ENCODE measurements around the gene RBM4B. TPM values are rescaled to one million over a fixed set of nuclear protein-coding genes. Genes with fewer than 3 reads are reported as not detected.

The RBM4B gene
- total and polyA plus RNA-seq, 4 donors = 9.4 to 33.9 (median 11.1) TPM

DNA sequence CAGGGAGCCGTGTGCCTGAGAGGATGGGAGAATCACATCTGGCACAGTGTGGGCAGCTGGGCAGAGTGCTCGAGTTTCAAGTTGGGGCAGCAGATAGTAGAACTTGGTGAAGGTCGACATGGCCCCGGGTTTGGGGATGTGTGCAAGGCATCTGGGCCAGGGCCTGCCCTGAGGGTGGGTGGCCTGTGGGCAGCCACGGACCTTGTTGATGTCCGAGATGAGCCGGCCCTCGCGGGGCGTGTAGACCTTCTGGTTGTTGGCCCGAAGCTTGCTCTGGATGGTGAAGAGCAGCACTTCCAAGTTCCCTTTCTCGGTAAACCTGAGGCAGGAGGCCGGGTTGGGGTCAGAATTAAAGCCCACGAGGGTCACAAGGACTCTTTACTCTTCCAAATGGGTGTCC lies 31.0 kb upstream of the RBM4B start:
- ATAC-seq (ENCODE audit: insufficient read depth, low FRiP score) (no peak), DNase-seq (no peak)
- H3K36me3 ChIP-seq (ENCODE audit: control insufficient read depth in 4 of 4, insufficient read depth in 4 of 4, low read length in 4 of 4) = no peaks in the 10 kb centered on the region
- no peaks in the 10 kb centered on the region for H3K9me3 ChIP-seq (ENCODE audit: control insufficient read depth in 4 of 4, insufficient read depth in 3 of 4, low read length in 3 of 4)
- no peak overlapping the region for H3K4me3 ChIP-seq
- WGBS, 2 donors = 94 to 95% methylated on average over 14 of the region's 14 CpGs
- H3K9ac ChIP-seq (ENCODE audit: insufficient read depth in 1 of 2, low read length in 2 of 2) = no peak overlapping the region
- H3K27ac ChIP-seq (ENCODE audit: low read depth in 1 of 2, low read length in 1 of 2) = no peak overlapping the region
- H3K27me3 ChIP-seq (ENCODE audit: control insufficient read depth in 3 of 3, insufficient read depth in 3 of 3, low read length in 2 of 3) = no peaks in the 10 kb centered on the region
- TF ChIP-seq CTCF (IDR thresholded peaks at IDR 0.05; ENCODE audit: control extremely low read depth, extremely low read depth) = no peak
- no peaks in the 10 kb centered on the region for H3K4me1 ChIP-seq (ENCODE audit: control insufficient read depth in 5 of 5, insufficient read depth in 5 of 5, low read length in 5 of 5)

DNA sequence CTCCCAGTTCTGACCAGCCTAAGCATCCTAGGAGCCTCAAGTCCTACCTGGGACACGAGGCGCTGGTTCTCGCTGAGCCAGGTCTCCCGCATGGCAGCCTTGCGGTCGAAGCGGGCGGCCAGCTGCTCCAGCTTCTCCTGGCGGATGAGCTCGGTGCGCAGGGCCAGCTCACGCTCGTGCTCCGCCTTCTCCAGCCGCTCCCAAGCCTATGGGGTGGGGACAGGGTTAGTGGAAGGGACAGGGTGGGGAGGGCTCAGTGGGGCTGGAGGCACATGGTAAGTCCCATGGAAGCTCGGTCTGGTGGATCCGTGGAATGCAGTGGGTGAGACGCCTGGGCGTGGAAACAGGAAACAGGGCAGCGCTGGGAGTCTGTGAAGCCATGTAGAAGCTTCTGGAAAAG lies 30.4 kb upstream of the RBM4B start:
- no peak overlapping the region for H3K9ac ChIP-seq (ENCODE audit: insufficient read depth in 1 of 2, low read length in 2 of 2)
- DNase-seq = no peak

GRCh38 chr11:66707486-66707885 lies 29.8 kb upstream of the RBM4B start:
- Histone ChIP-seq H3K9ac (ENCODE audit: insufficient read depth in 1 of 2, low read length in 2 of 2) (no peak overlapping the region), H3K27me3 (ENCODE audit: control insufficient read depth in 3 of 3, insufficient read depth in 3 of 3, low read length in 2 of 3) (no peaks in the 10 kb centered on the region), H3K4me1 (ENCODE audit: control insufficient read depth in 5 of 5, insufficient read depth in 5 of 5, low read length in 5 of 5) (no peaks in the 10 kb centered on the region), H3K27ac (ENCODE audit: low read depth in 1 of 2, low read length in 1 of 2) (no peak overlapping the region), H3K36me3 (ENCODE audit: control insufficient read depth in 4 of 4, insufficient read depth in 4 of 4, low read length in 4 of 4) (no peaks in the 10 kb centered on the region), H3K4me3 (no peak overlapping the region), H3K9me3 (ENCODE audit: control insufficient read depth in 4 of 4, insufficient read depth in 3 of 4, low read length in 3 of 4) (no peaks in the 10 kb centered on the region)
- 96 to 98% methylated on average over 25 to 26 of the region's 26 CpGs for WGBS, 2 donors
- DNase-seq (no peak), ATAC-seq (ENCODE audit: insufficient read depth, low FRiP score) (no peak)
- no peak for TF ChIP-seq CTCF (IDR thresholded peaks at IDR 0.05; ENCODE audit: control extremely low read depth, extremely low read depth)

More for the DNA sequence above, 30.4 kb upstream of the RBM4B start:
- Histone ChIP-seq H3K4me3 (no peak overlapping the region), H3K27me3 (ENCODE audit: control insufficient read depth in 3 of 3, insufficient read depth in 3 of 3, low read length in 2 of 3) (no peaks in the 10 kb centered on the region), H3K4me1 (ENCODE audit: control insufficient read depth in 5 of 5, insufficient read depth in 5 of 5, low read length in 5 of 5) (no peaks in the 10 kb centered on the region), H3K9me3 (ENCODE audit: control insufficient read depth in 4 of 4, insufficient read depth in 3 of 4, low read length in 3 of 4) (no peaks in the 10 kb centered on the region), H3K27ac (ENCODE audit: low read depth in 1 of 2, low read length in 1 of 2) (no peak overlapping the region), H3K36me3 (ENCODE audit: control insufficient read depth in 4 of 4, insufficient read depth in 4 of 4, low read length in 4 of 4) (no peaks in the 10 kb centered on the region)
- no peak for ATAC-seq (ENCODE audit: insufficient read depth, low FRiP score)
- WGBS, 2 donors = 91 to 92% methylated on average over 20 of the region's 20 CpGs
- TF ChIP-seq CTCF (IDR thresholded peaks at IDR 0.05; ENCODE audit: control extremely low read depth, extremely low read depth) = no peak

DNA sequence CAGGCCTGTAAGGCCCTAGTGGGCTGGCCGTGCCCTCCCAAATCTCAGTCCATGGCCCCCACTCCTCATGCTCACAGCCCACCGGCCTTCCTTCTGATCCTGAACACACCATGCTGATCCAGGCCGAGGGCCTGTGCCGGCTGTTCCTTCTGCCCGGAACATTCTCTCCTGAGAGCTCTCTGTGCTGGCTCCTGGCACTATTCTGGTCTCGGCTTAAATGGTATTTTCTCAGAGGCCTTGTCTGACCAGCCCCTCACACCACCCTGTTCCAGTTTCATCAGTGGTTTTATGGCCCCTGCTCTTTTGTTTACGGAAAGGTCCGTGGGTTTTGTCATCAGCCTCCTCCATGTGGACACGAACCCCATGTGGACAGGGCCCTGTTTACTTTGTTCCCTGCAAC lies 29.3 kb upstream of the RBM4B start:
- Histone ChIP-seq H3K27me3 (ENCODE audit: control insufficient read depth in 3 of 3, insufficient read depth in 3 of 3, low read length in 2 of 3) (no peaks in the 10 kb centered on the region), H3K9me3 (ENCODE audit: control insufficient read depth in 4 of 4, insufficient read depth in 3 of 4, low read length in 3 of 4) (no peaks in the 10 kb centered on the region), H3K9ac (ENCODE audit: insufficient read depth in 1 of 2, low read length in 2 of 2) (no peak overlapping the region), H3K4me3 (no peak overlapping the region), H3K36me3 (ENCODE audit: control insufficient read depth in 4 of 4, insufficient read depth in 4 of 4, low read length in 4 of 4) (no peaks in the 10 kb centered on the region), H3K4me1 (ENCODE audit: control insufficient read depth in 5 of 5, insufficient read depth in 5 of 5, low read length in 5 of 5) (no peaks in the 10 kb centered on the region), H3K27ac (ENCODE audit: low read depth in 1 of 2, low read length in 1 of 2) (no peak overlapping the region)
- 94% methylated on average over 9 of the region's 9 CpGs for WGBS, 2 donors
- no peak for TF ChIP-seq CTCF (IDR thresholded peaks at IDR 0.05; ENCODE audit: control extremely low read depth, extremely low read depth)
- no peak for ATAC-seq (ENCODE audit: insufficient read depth, low FRiP score)
- DNase-seq = no peak

All from lung (tissue), 12 donors.